ENCODE results near the gene NACC2.

The NACC2 gene

DNA sequence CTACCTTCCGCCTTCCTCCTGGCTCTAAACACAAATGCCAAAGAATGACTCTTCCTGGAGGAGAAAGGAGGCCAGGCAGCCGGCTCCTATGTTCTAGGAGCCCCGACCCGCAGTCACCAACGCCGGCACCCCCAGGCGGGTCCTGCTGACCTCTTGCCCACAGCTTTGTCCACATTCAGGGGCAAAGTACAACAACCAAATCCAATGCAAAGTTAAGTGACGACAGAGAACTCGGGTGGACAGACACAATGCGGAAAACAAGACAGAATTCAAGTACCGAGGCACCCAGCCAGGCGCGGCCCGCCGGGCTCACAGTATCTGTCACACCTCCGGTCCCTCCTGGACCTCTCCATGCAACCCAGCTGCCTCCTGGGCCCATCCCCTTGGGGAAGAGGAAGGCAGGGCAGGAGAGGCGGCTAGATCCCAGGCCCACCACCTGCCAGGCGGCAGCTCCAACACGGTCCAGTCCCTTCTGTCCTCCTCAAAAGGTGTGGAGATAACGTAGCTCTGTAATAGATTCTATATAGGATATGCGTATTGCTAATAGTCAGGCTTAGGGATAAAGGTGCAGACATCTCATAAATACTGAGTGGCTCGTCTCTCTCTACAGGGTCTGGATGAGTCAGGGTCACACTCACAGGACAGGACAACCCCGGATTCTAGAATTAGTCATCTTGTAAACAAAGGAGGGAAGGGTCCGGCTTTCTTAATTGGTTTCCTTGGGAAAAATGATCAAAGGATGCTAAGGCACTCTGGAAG, 87.0 kb downstream of the NACC2 start:
- no peak for DNase-seq

GRCh38 chr9:136007276-136007933, 87.7 kb downstream of the NACC2 start:
- DNase-seq, result no peak

- no peak for DNase-seq
Measured at GRCh38 chr9:136006169-136006568, 88.9 kb downstream of the NACC2 start.

DNA sequence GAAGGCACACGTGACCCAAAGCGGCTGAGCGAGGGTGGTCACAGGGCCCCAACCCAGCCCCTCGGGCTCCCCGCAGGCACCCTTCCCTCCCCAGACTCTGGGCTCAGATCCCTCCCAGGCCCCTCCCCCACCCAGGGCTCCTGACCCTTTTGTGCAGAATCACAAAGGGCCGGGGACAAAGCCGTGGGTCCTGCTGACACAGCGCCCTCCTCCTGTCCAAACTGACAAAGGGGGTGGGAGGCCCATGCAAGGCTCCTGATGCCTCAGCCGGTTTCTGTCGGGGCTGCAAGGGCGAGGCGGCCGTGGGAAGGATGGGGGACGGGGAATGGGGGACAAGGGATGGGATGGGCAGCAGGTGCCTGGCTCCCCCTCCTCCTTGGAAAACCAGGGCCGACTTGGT, 90.4 kb downstream of the NACC2 start:
- no peak for DNase-seq

- no peak for DNase-seq
Measured at GRCh38 chr9:136004219-136004618, 90.9 kb downstream of the NACC2 start.

DNA sequence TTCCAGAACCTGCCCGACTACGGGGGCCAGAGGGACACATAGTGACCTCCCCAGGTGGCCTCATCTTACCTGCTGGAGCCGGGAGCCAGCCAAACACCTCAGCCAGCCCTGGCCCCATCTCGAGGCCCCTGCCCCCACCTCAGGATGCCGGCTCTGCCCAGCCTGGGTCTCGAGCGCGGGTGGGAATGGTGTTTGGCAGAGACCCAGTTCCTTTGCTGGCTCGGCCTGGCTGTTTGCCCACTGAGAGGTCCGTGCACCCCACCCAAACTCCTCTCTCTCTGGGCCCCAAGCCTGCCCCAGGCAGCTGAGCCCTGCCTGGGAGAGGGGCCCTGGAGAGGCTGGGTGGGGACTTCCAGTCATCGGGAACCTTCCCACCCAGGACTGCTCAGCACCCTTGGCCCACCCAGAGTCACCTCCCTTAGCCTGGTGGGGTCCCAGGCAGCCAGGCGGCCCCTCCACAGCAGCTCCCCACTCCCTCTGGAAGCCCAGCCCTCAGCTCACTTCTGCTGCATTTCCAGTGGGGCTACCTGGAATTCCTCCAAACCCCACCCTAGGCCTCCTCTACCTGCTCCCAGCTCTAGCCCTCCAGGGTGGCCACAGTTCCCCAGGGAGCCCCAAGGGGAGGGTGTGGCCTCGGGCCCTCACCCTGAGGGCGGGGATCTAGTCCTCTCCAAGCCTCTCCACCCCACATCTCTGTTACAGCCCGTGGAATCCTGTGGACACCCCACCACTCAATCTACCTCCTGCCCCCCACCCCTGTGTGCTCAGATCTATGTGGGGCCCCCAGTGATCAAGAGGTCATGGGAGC, 91.5 kb downstream of the NACC2 start:
- no peak for DNase-seq

- no peak for DNase-seq
Measured at GRCh38 chr9:136002881-136003280, 92.2 kb downstream of the NACC2 start.

DNA sequence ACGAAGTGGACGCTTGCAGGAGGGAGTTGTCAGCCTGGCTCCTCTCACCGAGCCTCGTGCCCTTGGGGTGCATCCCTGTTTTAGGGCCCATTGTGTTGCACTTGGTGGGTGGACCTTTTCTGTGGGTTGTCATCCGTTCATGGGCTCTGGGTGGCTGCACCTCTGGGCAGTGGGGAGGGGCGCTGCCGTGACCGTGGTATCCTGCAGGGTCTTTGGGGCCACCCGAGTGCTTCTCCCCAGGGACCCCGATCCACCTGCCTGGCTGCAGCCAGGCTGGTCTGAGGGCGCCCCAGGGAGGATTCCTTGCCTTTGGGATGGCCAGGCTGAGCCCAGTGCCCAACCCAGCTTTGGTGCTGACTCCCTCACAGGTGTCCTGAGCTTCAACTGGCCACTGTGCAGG, 92.9 kb downstream of the NACC2 start:
- DNase-seq, result no peak

DNA sequence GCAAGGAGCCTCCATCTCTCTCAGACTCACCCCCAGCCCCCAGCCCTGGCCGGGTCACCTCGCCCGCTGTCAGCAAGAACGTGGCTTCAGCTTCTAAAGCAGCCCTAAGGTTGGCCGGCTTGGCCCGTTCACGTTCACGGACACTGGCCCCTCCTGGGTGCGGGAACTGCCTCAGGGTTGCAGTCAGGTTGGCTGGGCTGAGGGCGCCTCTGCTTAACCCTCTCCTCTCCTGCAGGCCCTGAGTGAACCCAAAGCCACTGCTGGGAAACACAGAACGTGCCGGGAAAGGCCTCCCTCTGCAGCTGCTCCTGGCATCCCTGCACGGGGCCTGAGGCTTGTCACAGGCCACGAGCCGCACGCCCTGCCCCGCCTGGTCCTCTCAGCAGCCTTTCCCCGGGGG, 93.9 kb downstream of the NACC2 start:
- DNase-seq, result no peak

DNA sequence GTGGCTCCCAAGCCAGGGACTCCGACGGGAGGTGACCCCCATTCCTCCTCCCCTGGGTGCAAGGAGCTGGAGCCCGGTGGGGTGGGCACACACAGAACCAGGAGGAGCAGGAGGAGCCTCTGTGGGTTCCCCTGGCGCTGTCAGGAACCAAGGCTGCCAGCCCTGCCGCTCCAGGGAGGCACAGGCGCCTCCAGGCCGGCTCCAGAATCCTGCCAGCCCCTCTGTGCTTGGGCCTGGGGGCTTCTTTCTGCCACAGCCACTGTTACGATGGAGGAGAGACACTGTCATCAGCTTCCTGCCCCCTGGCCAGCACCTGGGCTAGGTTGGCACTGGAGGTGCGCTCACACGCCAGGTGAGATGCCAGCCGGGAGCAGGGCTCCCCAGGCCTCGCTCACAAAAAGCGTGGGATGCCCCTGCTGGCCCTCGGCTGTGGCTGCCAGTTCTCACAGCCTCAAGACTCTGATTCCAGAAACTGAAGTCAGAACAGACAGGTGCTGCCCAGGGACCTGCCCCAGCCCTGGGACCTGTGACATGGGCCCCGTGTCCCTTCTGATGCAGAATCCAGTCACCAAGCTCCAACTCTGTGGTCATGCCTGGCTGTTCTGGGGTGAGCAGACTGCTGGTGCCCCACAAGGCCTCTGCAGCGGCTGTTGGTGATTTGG, 96.5 kb downstream of the NACC2 start:
- no peak for DNase-seq

DNA sequence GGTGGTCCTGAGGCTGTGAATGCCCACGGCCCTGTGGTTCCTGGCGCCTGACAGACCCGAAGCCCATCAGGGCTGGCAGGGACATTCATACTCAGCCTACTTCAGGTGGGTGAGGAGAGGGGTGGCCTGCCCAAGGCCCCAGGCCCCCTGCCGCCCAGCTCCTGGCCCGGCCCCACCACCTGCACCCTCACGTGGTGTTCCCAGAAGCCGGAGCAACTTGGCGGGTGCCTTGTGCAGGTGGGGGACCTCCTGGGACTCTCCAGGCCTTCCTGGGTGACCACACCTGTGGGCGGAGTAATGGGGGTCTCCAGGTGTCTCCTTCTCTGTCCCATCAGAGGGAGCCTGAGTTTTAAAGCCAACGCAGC, 97.1 kb downstream of the NACC2 start:
- no peak for DNase-seq

DNA sequence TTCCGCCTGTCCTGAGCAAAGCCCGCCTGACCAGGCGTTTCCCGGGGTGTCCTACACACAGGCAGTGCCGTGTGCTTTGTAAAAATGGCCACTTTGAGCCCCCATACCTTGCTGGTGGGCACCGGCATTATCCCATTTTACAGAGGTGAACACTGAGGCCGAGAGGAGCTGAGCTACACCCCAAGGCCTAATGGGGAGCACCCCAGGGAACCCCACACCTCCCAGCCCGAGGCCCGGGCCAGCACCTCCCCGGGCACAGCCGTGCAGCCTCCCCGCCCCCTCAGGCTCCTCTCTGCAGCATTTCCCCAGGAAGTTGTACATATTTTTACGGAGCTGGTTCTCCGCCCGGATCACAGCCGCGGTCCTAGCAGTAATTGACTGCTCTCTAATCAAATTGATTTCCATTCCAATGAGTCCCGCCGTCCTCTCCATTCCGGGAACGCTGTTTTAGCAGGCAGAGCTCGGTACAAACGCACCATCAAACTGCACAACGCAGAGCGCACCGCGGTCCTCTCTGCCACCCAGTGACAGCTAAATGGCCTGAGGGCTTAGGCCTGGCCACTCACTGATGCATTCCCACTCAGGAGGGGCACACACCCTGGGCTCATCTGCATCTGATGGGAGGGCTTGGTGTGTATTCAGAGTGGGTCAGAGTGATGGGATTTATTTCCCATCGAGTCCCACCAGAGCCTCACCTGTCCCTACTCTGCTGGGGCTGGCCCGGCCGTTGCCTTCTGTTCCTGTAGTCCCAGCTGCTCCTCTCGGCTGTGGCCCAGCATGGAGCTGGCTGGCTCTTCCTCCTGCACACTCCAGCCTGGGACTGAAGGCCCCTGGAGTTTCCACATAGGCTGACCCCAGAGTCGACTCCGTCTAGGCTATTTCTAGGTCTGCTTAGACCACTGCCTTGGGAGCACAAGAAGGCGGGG, 97.7 kb downstream of the NACC2 start:
- DNase-seq, result no peak

- DNase-seq, result no peak
Measured at GRCh38 chr9:135995816-135996215, 99.3 kb downstream of the NACC2 start.

GRCh38 chr9:135994501-135995192, 100.4 kb downstream of the NACC2 start:
- DNase-seq, result no peak

DNA sequence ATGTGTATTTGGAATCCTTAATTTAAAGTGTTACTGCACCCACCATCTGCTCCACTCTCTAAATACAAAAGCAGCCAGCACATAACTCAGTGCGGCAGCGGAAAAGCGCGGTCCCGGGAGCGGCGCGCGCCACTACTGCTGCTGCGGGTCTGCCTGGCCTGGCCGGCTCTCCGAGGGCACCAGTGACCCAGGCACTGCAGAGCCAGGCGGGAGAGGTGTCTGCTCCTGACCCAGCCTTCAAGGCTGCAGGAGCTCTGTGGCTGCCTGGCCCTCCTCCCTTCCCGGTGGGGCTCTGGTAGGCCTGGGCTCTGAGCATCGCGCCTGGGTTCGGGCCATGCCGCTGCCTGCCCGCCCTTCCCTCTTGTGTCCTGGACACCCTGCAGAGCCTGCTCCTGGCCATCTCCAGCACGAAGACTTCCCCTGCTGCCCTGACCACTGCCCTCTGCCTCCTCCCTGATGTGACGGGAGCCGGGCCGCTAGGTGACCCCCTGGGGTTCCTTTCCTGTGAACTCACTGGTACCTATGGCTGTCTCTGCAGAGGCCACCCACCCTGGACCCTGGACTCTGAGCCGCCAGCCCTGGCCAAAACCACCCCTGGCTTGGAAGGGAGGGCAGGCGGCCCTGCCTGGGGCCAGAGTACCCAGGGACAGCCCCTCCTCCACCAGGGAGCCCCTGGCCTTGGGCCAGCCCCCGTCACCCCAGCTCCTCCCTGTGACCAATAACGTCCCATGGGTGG, 101.2 kb downstream of the NACC2 start:
- DNase-seq, result no peak

GRCh38 chr9:135993409-135993742, 101.7 kb downstream of the NACC2 start:
- no peak for DNase-seq

GRCh38 chr9:135992486-135993408, 102.3 kb downstream of the NACC2 start:
- peak in 1 of 2 donors; percentile 34 for DNase-seq

DNA sequence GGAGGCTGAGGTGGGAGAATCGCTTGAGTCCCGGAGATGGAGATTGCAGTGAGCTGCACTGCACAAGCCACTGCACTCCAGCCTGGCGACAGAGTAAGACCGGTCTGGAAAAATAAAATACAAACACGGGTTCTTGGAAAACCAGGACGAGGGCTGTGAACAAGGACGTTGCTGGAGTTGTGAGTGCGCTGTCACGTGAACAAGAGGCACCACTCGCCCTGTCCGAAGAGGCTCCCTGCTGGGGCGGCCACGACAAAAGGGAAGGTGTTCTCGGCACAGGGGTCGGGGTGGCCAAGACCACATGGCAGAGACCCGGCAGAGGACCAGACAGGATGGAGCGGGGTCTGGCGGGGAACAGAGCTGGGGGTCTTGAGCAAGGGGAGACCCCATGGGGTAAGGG, 103.3 kb downstream of the NACC2 start:
- no peak for DNase-seq

DNA sequence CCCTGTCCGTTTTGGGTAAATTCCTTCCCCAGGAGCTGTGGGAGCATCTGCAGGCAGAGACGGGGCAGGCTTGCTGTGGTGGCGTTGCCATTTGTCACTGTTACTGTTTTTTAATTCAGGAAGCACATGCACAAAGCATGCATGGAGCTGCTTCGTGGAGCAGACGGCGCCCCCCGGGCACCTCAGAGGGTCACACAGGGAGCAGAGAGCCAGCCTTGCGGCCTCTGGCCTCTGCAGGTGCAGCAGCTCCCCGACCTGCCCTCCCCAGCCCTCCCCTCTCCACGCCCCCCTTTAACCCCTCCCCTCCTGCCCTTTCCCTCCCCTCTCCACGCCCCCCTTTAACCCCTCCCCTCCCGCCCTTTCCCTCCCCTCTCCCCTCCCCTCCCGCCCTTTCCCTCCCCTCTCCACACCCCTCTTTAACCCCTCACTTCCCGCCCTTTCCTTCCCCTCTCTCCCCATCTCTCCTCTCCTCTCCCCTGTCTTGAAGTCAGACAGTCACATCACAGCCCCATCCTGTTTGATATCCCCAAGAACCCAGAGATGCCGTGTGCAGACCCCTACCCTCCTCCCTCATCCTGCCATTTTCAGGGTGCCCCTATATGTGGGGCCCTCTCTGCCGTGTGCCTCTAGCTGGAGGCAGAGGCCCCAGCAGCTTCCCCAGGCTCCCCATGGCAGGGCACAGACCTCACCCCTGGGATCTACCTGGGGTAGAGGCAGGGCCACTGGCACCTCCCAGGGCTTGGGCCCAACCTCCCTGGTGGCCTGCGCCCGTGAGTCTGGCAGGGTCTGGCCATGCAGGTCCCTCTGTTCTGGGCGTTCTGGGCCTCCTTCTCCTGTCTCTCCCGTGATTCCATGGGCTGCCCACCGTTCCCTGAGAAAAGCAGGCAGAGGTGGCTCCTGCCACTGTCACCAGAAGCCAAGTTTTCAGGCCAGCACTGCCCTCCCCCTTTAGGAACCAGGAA, 104.3 kb downstream of the NACC2 start:
- DNase-seq, result peak; percentile 53 to 64
